ENCODE results near the gene MMADHC.

MMADHC gene

GRCh38 chr2:149544692-149545091, 42.9 kb downstream of the MMADHC start:
- no peak for DNase-seq

GRCh38 chr2:149543845-149544244, 43.7 kb downstream of the MMADHC start:
- DNase-seq = no peak

- no peak for DNase-seq
Measured at GRCh38 chr2:149540138-149540537, 47.4 kb downstream of the MMADHC start.

GRCh38 chr2:149538138-149538833, 49.3 kb downstream of the MMADHC start:
- DNase-seq = no peak

GRCh38 chr2:149537092-149537726, 50.4 kb downstream of the MMADHC start:
- DNase-seq = no peak

- no peak for DNase-seq
Measured at GRCh38 chr2:149536649-149537048, 50.9 kb downstream of the MMADHC start.

GRCh38 chr2:149534674-149535073, 52.9 kb downstream of the MMADHC start:
- DNase-seq = no peak

- no peak for DNase-seq
Measured at GRCh38 chr2:149528983-149529382, 58.6 kb downstream of the MMADHC start.

- no peak for DNase-seq
Measured at GRCh38 chr2:149527998-149528755, 59.4 kb downstream of the MMADHC start.

GRCh38 chr2:149526689-149527088, 60.9 kb downstream of the MMADHC start:
- DNase-seq = no peak

GRCh38 chr2:149525323-149525722, 62.3 kb downstream of the MMADHC start:
- no peak for DNase-seq
